Measurements from ENCODE around the gene PIGM.

The PIGM gene

GRCh38 chr1:159992161-159992560, 39.6 kb downstream of the PIGM start:
- no peak for TF ChIP-seq CTCF (IDR thresholded peaks at IDR 0.05; ENCODE audit: low read depth, low read length)
- H3K4me3 ChIP-seq (replicated peaks in 1 of 2; ENCODE audit: low read depth in 2 of 2, low read length in 2 of 2) = no peak overlapping the region
- DNase-seq (ENCODE audit: low read depth in 2 of 2) = no peak

GRCh38 chr1:159991513-159991912, 40.3 kb downstream of the PIGM start:
- TF ChIP-seq CTCF (IDR thresholded peaks at IDR 0.05; ENCODE audit: low read depth, low read length) = no peak
- DNase-seq (ENCODE audit: low read depth in 2 of 2) = peak; percentile 35 to 41
- no peak overlapping the region for H3K4me3 ChIP-seq (replicated peaks in 1 of 2; ENCODE audit: low read depth in 2 of 2, low read length in 2 of 2)

- no peak for TF ChIP-seq CTCF (IDR thresholded peaks at IDR 0.05; ENCODE audit: low read depth, low read length)
- no peak overlapping the region for H3K4me3 ChIP-seq (replicated peaks in 1 of 2; ENCODE audit: low read depth in 2 of 2, low read length in 2 of 2)
Measured at GRCh38 chr1:159990005-159990404, 41.8 kb downstream of the PIGM start.

GRCh38 chr1:159989581-159989980, 42.2 kb downstream of the PIGM start:
- DNase-seq (ENCODE audit: low read depth in 2 of 2) = no peak
- no peak for TF ChIP-seq CTCF (IDR thresholded peaks at IDR 0.05; ENCODE audit: low read depth, low read length)
- no peak overlapping the region for H3K4me3 ChIP-seq (replicated peaks in 1 of 2; ENCODE audit: low read depth in 2 of 2, low read length in 2 of 2)

More at GRCh38 chr1:159990005-159990404, 41.8 kb downstream of the PIGM start:
- no peak for DNase-seq (ENCODE audit: low read depth in 2 of 2)

GRCh38 chr1:159988006-159988405, 43.8 kb downstream of the PIGM start:
- H3K4me3 ChIP-seq (replicated peaks in 1 of 2; ENCODE audit: low read depth in 2 of 2, low read length in 2 of 2) = no peak overlapping the region
- no peak for TF ChIP-seq CTCF (IDR thresholded peaks at IDR 0.05; ENCODE audit: low read depth, low read length)
- DNase-seq (ENCODE audit: low read depth in 2 of 2) = no peak

- TF ChIP-seq CTCF (IDR thresholded peaks at IDR 0.05; ENCODE audit: low read depth, low read length) = no peak
- no peak overlapping the region for H3K4me3 ChIP-seq (replicated peaks in 1 of 2; ENCODE audit: low read depth in 2 of 2, low read length in 2 of 2)
- no peak for DNase-seq (ENCODE audit: low read depth in 2 of 2)
Measured at GRCh38 chr1:159987186-159987585, 44.6 kb downstream of the PIGM start.

GRCh38 chr1:159986531-159986930, 45.3 kb downstream of the PIGM start:
- no peak for TF ChIP-seq CTCF (IDR thresholded peaks at IDR 0.05; ENCODE audit: low read depth, low read length)
- no peak for DNase-seq (ENCODE audit: low read depth in 2 of 2)
- H3K4me3 ChIP-seq (replicated peaks in 1 of 2; ENCODE audit: low read depth in 2 of 2, low read length in 2 of 2) = no peak overlapping the region

Measured in cardiac fibroblast (primary cell).